Transverse colon (tissue), 4 donors: ENCODE results near the gene AAMP. TPM values are rescaled to one million over a fixed set of nuclear protein-coding genes. Genes with fewer than 3 reads are reported as not detected.

Experiments
- DNase-seq: peaks from one replicate; pipeline ENCODE4 v3.0.0-alpha.2; 2019
- H3K27ac ChIP-seq, 4 donors: fragments of 200-600 bp; sonication (generic); 2 replicates each; pipeline ENCODE4 v1.5.1; 2016 to 2018; ENCODE audit warnings: inconsistent platforms in 4 of 4
- H3K27me3 ChIP-seq: fragments of 200-600 bp; sonication (generic); 2 replicates; pipeline ENCODE4 v1.5.1; 2017; ENCODE audit warnings: inconsistent platforms
- H3K36me3 ChIP-seq, 4 donors: fragments of 200-600 bp; sonication (generic); 2 replicates each; pipeline ENCODE4 v1.5.1; 2017 to 2019; ENCODE audit warnings: inconsistent platforms in 4 of 4
- H3K4me1 ChIP-seq, 4 donors: fragments of 200-600 bp; sonication (generic); 2 replicates each; pipeline ENCODE4 v1.5.1; 2017 to 2020; ENCODE audit warnings: inconsistent platforms in 4 of 4
- H3K4me3 ChIP-seq, 4 donors: fragments of 200-600 bp; sonication (generic); 1 replicate in 1 of 4; 2 replicates in 3 of 4; pipeline versions ENCODE4 v1.5.1 to v1.6.1; 2017 to 2019; ENCODE audit warnings: inconsistent platforms in 4 of 4
- H3K9me3 ChIP-seq, 2 donors: fragments of 200-600 bp; sonication (generic); 2 replicates each; pipeline ENCODE4 v1.5.1; 2017 to 2019; ENCODE audit warnings: inconsistent platforms in 2 of 2
- EP300 ChIP-seq: sonication (generic); formaldehyde crosslinking; IDR thresholded peaks from one replicate; pipeline ENCODE4 v1.6.1; 2017; ENCODE audit warnings: antibody characterized with exemption, low read depth
- POLR2A ChIP-seq: fragments of 450-650 bp; IDR thresholded peaks from one replicate; pipeline ENCODE4 v1.6.1; 2016; ENCODE audit warnings: antibody characterized with exemption, mild to moderate bottlenecking, moderate library complexity
- POLR2AphosphoS5 ChIP-seq, 3 donors: sonication (generic); formaldehyde crosslinking; IDR thresholded peaks; one replicate each; pipeline ENCODE4 v1.6.1; 2016; ENCODE audit warnings: antibody characterized with exemption in 3 of 3
- WGBS, 2 donors: methylation state at CpG; one replicate each; pipeline ENCODE4 v1.1.5; 2018; ENCODE audit warnings: low coverage in 1 of 2; 5-methylcytosine and 5-hydroxymethylcytosine counted together
- in situ Hi-C, 4 donors: fragments of 200-750 bp; cut with MboI; loops; one replicate each; pipeline versions ENCODE4 v1.15.0 to v1.15.1; 2017; ENCODE audit warnings: low sequenced_read_pairs in 3 of 4, low pct_ligation_motif_present in 1 of 4, low pct_unique_long_range_greater_than_20kb in 1 of 4
- intact Hi-C: fragments of 100-400 bp; cut with DNase I; formaldehyde crosslinking; loops from one replicate; pipeline ENCODE4 v1.15.1; 2023; ENCODE audit warnings: low total_unique reads
- total RNA-seq, 4 donors: library from RNA; depleted of rRNA; stranded (reverse); fragments of >200 nt; gene quantifications; one replicate each; pipeline ENCODE4 v1.1.0, GENCODE V29; 2016
- TF ChIP-seq, protein P1 (sequence below), 5 experiments: fragments of 200-600 bp in 3 of 5; fragments of 450-650 bp in 2 of 5; sonication (generic) in 3 of 5; IDR thresholded peaks; 1 replicate in 2 of 5; 2 replicates in 3 of 5; pipeline ENCODE4 v1.5.1; 2016 to 2017; ENCODE audit warnings: antibody characterized with exemption in 5 of 5, inconsistent platforms in 3 of 5, mild to moderate bottlenecking in 2 of 5, moderate library complexity in 1 of 5

AAMP gene
- total RNA-seq, 4 donors from 2014 or later = 96.9 to 466 (median 174) TPM

DNA sequence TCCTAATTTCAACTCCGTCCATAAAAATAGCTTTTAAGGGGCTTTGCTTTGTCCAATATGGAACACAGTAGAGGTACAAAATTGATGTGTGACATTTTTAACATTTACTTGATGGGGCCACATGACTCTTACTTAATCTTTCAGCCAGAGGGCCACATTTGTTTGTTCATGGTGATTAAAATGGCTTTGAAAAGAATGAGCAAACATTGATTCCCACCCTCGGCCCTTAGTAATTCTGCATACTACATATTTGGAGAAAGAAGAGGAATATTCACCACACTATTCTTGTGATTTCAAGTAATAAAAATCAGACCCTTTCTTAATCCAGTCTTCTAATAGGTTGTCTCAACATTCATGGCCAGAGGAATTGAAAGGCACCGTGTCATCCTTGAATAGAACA is 35.4 kb downstream of the AAMP start:
- in situ Hi-C loops = no loop called here
- intact Hi-C loops = no loop called here
- no peak for DNase-seq
- peak overlapping the region in 1 of 4 donors; percentile 19 for H3K27ac ChIP-seq
- TF ChIP-seq EP300 (no peak), POLR2A (no peak), POLR2AphosphoS5 (IDR thresholded peaks at IDR 0.05) (no peak)
- TF ChIP-seq, protein P1, sequence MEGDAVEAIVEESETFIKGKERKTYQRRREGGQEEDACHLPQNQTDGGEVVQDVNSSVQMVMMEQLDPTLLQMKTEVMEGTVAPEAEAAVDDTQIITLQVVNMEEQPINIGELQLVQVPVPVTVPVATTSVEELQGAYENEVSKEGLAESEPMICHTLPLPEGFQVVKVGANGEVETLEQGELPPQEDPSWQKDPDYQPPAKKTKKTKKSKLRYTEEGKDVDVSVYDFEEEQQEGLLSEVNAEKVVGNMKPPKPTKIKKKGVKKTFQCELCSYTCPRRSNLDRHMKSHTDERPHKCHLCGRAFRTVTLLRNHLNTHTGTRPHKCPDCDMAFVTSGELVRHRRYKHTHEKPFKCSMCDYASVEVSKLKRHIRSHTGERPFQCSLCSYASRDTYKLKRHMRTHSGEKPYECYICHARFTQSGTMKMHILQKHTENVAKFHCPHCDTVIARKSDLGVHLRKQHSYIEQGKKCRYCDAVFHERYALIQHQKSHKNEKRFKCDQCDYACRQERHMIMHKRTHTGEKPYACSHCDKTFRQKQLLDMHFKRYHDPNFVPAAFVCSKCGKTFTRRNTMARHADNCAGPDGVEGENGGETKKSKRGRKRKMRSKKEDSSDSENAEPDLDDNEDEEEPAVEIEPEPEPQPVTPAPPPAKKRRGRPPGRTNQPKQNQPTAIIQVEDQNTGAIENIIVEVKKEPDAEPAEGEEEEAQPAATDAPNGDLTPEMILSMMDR (IDR thresholded peaks at IDR 0.05) = no peak
- H3K9me3 ChIP-seq = no peaks in the 10 kb centered on the region
- H3K27me3 ChIP-seq = no peaks in the 10 kb centered on the region
- H3K36me3 ChIP-seq = peaks cover 0 to 63% (median 22%) of the 10 kb centered on the region in 4 donors
- H3K4me1 ChIP-seq = peaks cover 12 to 37% (median 21%) of the 10 kb centered on the region in 4 donors
- WGBS, 2 donors = 50 to 83% methylated on average over 2 to 3 of the region's 3 CpGs
- no peak overlapping the region for H3K4me3 ChIP-seq

DNA sequence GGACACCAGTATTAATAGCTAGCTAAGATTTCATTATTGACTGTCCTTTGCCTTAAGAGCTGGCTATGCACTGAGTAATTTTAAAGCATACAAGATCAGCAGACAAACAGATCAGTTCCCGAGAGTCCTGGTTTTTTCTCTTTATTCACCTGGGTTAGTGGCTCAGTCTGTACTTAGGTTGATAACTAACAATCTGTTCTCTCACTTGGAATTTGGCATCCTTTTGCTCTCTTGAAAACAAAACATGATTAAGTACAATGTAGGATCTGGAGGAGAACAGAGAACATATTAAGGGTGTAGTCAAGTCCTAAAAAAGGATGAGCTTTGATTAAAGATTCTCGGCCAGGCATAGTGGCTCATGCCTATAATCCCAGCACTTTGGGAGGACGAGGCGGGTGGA is 36.4 kb downstream of the AAMP start:
- H3K4me3 ChIP-seq = no peak overlapping the region
- H3K36me3 ChIP-seq = peaks cover 0 to 63% (median 19%) of the 10 kb centered on the region in 4 donors
- peak overlapping the region in 1 of 4 donors; percentile 13 for H3K27ac ChIP-seq
- H3K4me1 ChIP-seq = peaks cover 21 to 47% (median 31%) of the 10 kb centered on the region in 4 donors
- H3K9me3 ChIP-seq = no peaks in the 10 kb centered on the region
- in situ Hi-C loops (no loop called here), intact Hi-C loops (no loop called here)
- DNase-seq = no peak
- no peaks in the 10 kb centered on the region for H3K27me3 ChIP-seq
- TF ChIP-seq EP300 = no peak
- TF ChIP-seq, protein P1 (IDR thresholded peaks at IDR 0.05) = no peak
- TF ChIP-seq POLR2AphosphoS5 (IDR thresholded peaks at IDR 0.05) = no peak
- no peak for TF ChIP-seq POLR2A
- 70 to 84% methylated on average over 3 to 4 of the region's 4 CpGs for WGBS, 2 donors

DNA sequence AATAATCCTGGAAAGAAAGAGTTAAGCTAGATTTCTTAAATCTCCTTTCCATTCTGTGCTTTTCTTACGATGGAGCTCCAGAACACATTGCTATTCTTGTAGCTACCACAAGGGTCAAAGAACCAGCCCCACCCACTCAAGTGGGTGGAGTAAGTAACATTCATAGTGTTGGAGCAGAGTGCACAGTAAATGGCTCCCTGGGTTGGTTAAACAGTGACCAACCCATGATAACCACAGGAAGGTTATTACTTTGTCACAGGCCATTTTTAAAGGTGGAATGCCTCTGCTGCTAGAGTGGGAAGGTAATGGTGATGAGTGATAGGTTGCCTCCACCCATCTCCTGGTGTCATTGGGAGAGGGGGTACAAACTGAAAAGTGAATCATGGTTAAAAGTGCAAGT is 39.1 kb downstream of the AAMP start:
- intact Hi-C loops (no loop called here), in situ Hi-C loops (no loop called here)
- Histone ChIP-seq H3K27me3 (no peaks in the 10 kb centered on the region), H3K9me3 (no peaks in the 10 kb centered on the region), H3K36me3 (peaks cover 0 to 58% (median 17%) of the 10 kb centered on the region in 4 donors), H3K4me1 (peaks cover 24 to 47% (median 34%) of the 10 kb centered on the region in 4 donors), H3K4me3 (peak overlapping the region in 1 of 4 donors; percentile 15), H3K27ac (peak overlapping the region; percentile 77 to 83 (median 79))
- WGBS, 2 donors = 0% methylated on average over 1 of the region's 1 CpG
- DNase-seq = peak; percentile 59
- no peak for TF ChIP-seq EP300
- TF ChIP-seq, protein P1 (IDR thresholded peaks at IDR 0.05) = peak; percentile 28 to 70 (median 51)
- no peak for TF ChIP-seq POLR2A
- TF ChIP-seq POLR2AphosphoS5 (IDR thresholded peaks at IDR 0.05) = peak in 2 of 3 donors; percentile 19 to 55

DNA sequence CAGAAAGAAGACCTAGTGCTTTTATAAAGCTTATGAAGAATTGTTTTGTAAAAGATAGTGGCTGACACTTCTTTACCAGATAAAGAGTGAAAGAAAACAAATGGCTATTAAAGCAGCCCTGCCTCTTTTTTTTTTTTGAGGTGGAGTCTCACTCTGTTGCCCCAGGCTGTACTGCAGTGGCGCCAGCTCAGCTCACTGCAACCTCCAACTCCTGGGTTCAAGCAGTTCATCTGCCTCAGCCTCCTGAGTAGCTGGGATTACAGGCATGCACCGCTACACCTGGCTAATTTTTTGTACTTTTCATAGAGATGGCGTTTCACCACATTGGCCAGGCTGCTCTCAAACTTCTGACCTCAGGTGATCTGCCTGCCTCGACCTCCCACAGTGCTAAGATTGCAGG is 40.1 kb downstream of the AAMP start:
- no peaks in the 10 kb centered on the region for H3K9me3 ChIP-seq
- WGBS, 2 donors = 68% methylated on average over 4 of the region's 4 CpGs; no CpG with 5 or more reads in 1 of the 2 donors
- H3K27me3 ChIP-seq = no peaks in the 10 kb centered on the region
- peaks cover 27 to 51% (median 34%) of the 10 kb centered on the region in 4 donors for H3K4me1 ChIP-seq
- TF ChIP-seq POLR2A = no peak
- TF ChIP-seq POLR2AphosphoS5 (IDR thresholded peaks at IDR 0.05) = peak in 1 of 3 donors; percentile 12
- peaks cover 0 to 48% (median 14%) of the 10 kb centered on the region in 4 donors for H3K36me3 ChIP-seq
- DNase-seq = peak; percentile 40
- H3K4me3 ChIP-seq = no peak overlapping the region
- intact Hi-C loops (loop anchor here (10.0 kb wide), 1 partner anchor 1155 kb away; the partner anchor contains the start of gene DNPEP), in situ Hi-C loops (no loop called here)
- peak overlapping the region; percentile 77 to 83 (median 79) for H3K27ac ChIP-seq

DNA sequence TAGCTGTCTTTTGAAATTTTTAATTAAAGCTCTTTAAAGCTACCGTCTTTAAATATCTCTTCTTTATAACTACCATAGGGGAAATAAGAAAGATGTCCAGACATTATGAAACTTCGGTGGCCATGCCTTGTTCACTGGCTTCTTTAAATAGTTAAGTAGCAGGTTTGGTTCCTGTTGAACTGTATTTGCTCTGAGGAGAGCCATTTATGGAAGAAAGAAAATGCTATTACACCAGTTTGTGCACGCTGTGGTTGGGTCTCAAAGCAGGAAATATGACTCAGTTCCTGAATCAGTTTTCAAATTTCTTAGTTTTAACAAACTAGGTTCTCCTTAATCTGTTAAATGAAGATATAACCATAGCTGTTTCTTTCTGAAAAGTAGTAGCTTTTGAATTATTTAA is 40.7 kb downstream of the AAMP start:
- no peak overlapping the region for H3K4me3 ChIP-seq
- DNase-seq = no peak
- H3K9me3 ChIP-seq = no peaks in the 10 kb centered on the region

More for the DNA sequence above, 40.7 kb downstream of the AAMP start:
- Histone ChIP-seq H3K27me3 (no peaks in the 10 kb centered on the region), H3K4me1 (peaks cover 27 to 57% (median 34%) of the 10 kb centered on the region in 4 donors), H3K36me3 (peaks cover 0 to 48% (median 12%) of the 10 kb centered on the region in 4 donors), H3K27ac (peak overlapping the region; percentile 77 to 83 (median 79))
- intact Hi-C loops (loop anchor here (10.0 kb wide), 1 partner anchor 1156 kb away; the partner anchor contains the start of gene DNPEP), in situ Hi-C loops (no loop called here)
- TF ChIP-seq POLR2AphosphoS5 (IDR thresholded peaks at IDR 0.05) (no peak), POLR2A (no peak), EP300 (no peak)
- TF ChIP-seq, protein P1 (IDR thresholded peaks at IDR 0.05) = no peak
- 13 to 22% methylated on average over 3 of the region's 3 CpGs for WGBS, 2 donors
